K562 (cell line): ENCODE results near the gene FAM83E. TPM values are rescaled to one million over a fixed set of nuclear protein-coding genes. Genes with fewer than 3 reads are reported as not detected.

Source experiments
- MAFF ChIP-seq: IDR thresholded peaks from 2 replicates; pipeline ENCODE4 v1.6.1; 2012; ENCODE audit warnings: low read length, improper control_type of control experiment
- TBP ChIP-seq: optimal IDR thresholded peaks from 2 replicates; pipeline ENCODE3; 2011; ENCODE audit warnings: low read depth, low read length, improper control_type of control experiment
- TRIM24 ChIP-seq, 2 experiments: fragments of 450-650 bp; IDR thresholded peaks; 2 replicates each; pipeline ENCODE4 v1.6.1; 2016
- ZNF407 ChIP-seq: fragments of 450-650 bp; IDR thresholded peaks from 2 replicates; pipeline ENCODE4 v1.6.1; 2016; ENCODE audit warnings: low read depth
- polyA plus RNA-seq, 8 experiments: library from polyadenylated mRNA; depleted of rRNA in 4 of 8; stranded (reverse) in 5 of 8; unstranded in 3 of 8; fragments of >200 nt; fragmentation: Nextera tagmentation in 2 of 8; fragmentation: Illumina TruSeq in 1 of 8; extraction: Ambion mirVana in 2 of 8; extraction: Trizol in 1 of 8; gene quantifications; 2 replicates each; pipeline versions ENCODE4 v1.2.1 to v1.2.3, GENCODE V29; 2011 to 2014; ENCODE audit warnings: inconsistent platforms in 1 of 8, missing spikeins in 1 of 8
- total RNA-seq, 7 experiments: library from RNA; depleted of rRNA in 6 of 7; stranded (reverse); fragments of >200 nt in 6 of 7; fragmentation: Illumina TruSeq in 2 of 7; extraction: Trizol in 2 of 7; gene quantifications; 2 replicates each; pipeline versions ENCODE4 v1.2.1 to v1.2.3, GENCODE V29; 2011 to 2021; ENCODE audit warnings: low replicate concordance in 1 of 7
- TF ChIP-seq, protein P1 (sequence below): fragments of 450-650 bp; IDR thresholded peaks from 2 replicates; pipeline ENCODE4 v1.6.1; 2016; ENCODE audit warnings: missing biosample characterization, missing genetic modification characterization
- TF ChIP-seq, protein P2 (sequence below): fragments of 450-650 bp; IDR thresholded peaks from 2 replicates; pipeline ENCODE4 v1.6.1; 2018; ENCODE audit not compliant: partially characterized antibody
- TF ChIP-seq, protein P3 (sequence below): fragments of 450-650 bp; IDR thresholded peaks from 2 replicates; pipeline ENCODE4 v1.7.1; 2018; ENCODE audit warnings: mild to moderate bottlenecking, low read depth; ENCODE audit not compliant: partially characterized antibody
- TF ChIP-seq, protein P4 (sequence below): sonication (generic); formaldehyde crosslinking; IDR thresholded peaks from 2 replicates; pipeline ENCODE4 v1.8.1; 2022; ENCODE audit warnings: missing genetic modification reagents

FAM83E gene
- total and polyA plus RNA-seq, 9 of the 15 experiments (the other 6 are each of a cell fraction or from before 2014, with no cell fraction given): 0.15 to 0.87 (median 0.29) TPM; not detected in 4

- TF ChIP-seq ZNF407 (no peak), TBP (peak; percentile 24), TRIM24 (IDR thresholded peaks at IDR 0.05) (no peak), MAFF (no peak)
- TF ChIP-seq, protein P1, sequence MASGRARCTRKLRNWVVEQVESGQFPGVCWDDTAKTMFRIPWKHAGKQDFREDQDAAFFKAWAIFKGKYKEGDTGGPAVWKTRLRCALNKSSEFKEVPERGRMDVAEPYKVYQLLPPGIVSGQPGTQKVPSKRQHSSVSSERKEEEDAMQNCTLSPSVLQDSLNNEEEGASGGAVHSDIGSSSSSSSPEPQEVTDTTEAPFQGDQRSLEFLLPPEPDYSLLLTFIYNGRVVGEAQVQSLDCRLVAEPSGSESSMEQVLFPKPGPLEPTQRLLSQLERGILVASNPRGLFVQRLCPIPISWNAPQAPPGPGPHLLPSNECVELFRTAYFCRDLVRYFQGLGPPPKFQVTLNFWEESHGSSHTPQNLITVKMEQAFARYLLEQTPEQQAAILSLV (tag): no peak
- TF ChIP-seq, protein P2, sequence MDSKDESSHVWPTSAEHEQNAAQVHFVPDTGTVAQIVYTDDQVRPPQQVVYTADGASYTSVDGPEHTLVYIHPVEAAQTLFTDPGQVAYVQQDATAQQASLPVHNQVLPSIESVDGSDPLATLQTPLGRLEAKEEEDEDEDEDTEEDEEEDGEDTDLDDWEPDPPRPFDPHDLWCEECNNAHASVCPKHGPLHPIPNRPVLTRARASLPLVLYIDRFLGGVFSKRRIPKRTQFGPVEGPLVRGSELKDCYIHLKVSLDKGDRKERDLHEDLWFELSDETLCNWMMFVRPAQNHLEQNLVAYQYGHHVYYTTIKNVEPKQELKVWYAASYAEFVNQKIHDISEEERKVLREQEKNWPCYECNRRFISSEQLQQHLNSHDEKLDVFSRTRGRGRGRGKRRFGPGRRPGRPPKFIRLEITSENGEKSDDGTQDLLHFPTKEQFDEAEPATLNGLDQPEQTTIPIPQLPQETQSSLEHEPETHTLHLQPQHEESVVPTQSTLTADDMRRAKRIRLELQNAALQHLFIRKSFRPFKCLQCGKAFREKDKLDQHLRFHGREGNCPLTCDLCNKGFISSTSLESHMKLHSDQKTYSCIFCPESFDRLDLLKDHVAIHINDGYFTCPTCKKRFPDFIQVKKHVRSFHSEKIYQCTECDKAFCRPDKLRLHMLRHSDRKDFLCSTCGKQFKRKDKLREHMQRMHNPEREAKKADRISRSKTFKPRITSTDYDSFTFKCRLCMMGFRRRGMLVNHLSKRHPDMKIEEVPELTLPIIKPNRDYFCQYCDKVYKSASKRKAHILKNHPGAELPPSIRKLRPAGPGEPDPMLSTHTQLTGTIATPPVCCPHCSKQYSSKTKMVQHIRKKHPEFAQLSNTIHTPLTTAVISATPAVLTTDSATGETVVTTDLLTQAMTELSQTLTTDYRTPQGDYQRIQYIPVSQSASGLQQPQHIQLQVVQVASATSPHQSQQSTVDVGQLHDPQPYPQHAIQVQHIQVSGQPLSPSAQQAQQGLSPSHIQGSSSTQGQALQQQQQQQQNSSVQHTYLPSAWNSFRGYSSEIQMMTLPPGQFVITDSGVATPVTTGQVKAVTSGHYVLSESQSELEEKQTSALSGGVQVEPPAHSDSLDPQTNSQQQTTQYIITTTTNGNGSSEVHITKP: peak; percentile 20
- TF ChIP-seq, protein P3, sequence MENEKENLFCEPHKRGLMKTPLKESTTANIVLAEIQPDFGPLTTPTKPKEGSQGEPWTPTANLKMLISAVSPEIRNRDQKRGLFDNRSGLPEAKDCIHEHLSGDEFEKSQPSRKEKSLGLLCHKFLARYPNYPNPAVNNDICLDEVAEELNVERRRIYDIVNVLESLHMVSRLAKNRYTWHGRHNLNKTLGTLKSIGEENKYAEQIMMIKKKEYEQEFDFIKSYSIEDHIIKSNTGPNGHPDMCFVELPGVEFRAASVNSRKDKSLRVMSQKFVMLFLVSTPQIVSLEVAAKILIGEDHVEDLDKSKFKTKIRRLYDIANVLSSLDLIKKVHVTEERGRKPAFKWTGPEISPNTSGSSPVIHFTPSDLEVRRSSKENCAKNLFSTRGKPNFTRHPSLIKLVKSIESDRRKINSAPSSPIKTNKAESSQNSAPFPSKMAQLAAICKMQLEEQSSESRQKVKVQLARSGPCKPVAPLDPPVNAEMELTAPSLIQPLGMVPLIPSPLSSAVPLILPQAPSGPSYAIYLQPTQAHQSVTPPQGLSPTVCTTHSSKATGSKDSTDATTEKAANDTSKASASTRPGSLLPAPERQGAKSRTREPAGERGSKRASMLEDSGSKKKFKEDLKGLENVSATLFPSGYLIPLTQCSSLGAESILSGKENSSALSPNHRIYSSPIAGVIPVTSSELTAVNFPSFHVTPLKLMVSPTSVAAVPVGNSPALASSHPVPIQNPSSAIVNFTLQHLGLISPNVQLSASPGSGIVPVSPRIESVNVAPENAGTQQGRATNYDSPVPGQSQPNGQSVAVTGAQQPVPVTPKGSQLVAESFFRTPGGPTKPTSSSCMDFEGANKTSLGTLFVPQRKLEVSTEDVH: peak; percentile 98
- TF ChIP-seq, protein P4, sequence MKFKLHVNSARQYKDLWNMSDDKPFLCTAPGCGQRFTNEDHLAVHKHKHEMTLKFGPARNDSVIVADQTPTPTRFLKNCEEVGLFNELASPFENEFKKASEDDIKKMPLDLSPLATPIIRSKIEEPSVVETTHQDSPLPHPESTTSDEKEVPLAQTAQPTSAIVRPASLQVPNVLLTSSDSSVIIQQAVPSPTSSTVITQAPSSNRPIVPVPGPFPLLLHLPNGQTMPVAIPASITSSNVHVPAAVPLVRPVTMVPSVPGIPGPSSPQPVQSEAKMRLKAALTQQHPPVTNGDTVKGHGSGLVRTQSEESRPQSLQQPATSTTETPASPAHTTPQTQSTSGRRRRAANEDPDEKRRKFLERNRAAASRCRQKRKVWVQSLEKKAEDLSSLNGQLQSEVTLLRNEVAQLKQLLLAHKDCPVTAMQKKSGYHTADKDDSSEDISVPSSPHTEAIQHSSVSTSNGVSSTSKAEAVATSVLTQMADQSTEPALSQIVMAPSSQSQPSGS (CRISPR knock-in tag): no peak; the same call in 1 of the 2 replicates
Measured at GRCh38 chr19:48660852-48661710, 46.2 kb upstream of the FAM83E start (continued).
